Body of pancreas (tissue), 4 donors: ENCODE results near the gene CNTLN. TPM values are rescaled to one million over a fixed set of nuclear protein-coding genes. Genes with fewer than 3 reads are reported as not detected.

Source experiments
- ATAC-seq: fragments of 150-250 bp; one replicate; pipeline ENCODE4 v1.9.1; 2016
- DNase-seq, 4 donors: peaks; one replicate each; pipeline ENCODE4 v3.0.0-alpha.2; 2019
- H3K27ac ChIP-seq, 4 donors: fragments of 200-600 bp; sonication (generic); 1 replicate in 3 of 4; 2 replicates in 1 of 4; pipeline versions ENCODE4 v1.5.1 to v1.6.1; 2016 to 2019; ENCODE audit warnings: mild to moderate bottlenecking in 1 of 4, mixed read lengths in 1 of 4, moderate library complexity in 1 of 4
- H3K27me3 ChIP-seq, 2 donors: fragments of 200-600 bp; sonication (generic); one replicate each; pipeline ENCODE4 v1.6.0; 2016; ENCODE audit warnings: mild to moderate bottlenecking in 1 of 2
- H3K36me3 ChIP-seq, 2 donors: fragments of 200-600 bp; sonication (generic); replicated peaks in 1 of 2; 2 replicates each; pipeline ENCODE4 v1.5.1; 2016; ENCODE audit warnings: low read depth in 2 of 2; ENCODE audit not compliant: insufficient read depth in 1 of 2
- H3K4me1 ChIP-seq: fragments of 200-600 bp; sonication (generic); one replicate; pipeline ENCODE4 v1.6.0; 2016
- H3K4me3 ChIP-seq, 2 donors: fragments of 200-600 bp; sonication (generic); 1 replicate in 1 of 2; 2 replicates in 1 of 2; pipeline ENCODE4 v1.5.1; 2016 to 2019
- H3K9me3 ChIP-seq, 3 donors: fragments of 200-600 bp; sonication (generic); 1 replicate in 2 of 3; 2 replicates in 1 of 3; pipeline ENCODE4 v1.5.1; 2016
- CTCF ChIP-seq, 7 experiments: fragments of 450-650 bp in 4 of 7; fragments of 200-600 bp in 3 of 7; sonication (generic) in 3 of 7; IDR thresholded peaks; one replicate each; pipeline ENCODE4 v1.5.1; 2016 to 2019; ENCODE audit warnings: antibody characterized with exemption in 7 of 7
- POLR2A ChIP-seq, 3 donors: fragments of 450-650 bp; IDR thresholded peaks; one replicate each; pipeline ENCODE4 v1.6.1; 2016; ENCODE audit warnings: antibody characterized with exemption in 3 of 3, mild to moderate bottlenecking in 2 of 3
- WGBS, 2 donors: methylation state at CpG; one replicate each; pipeline ENCODE4 v1.1.5; 2017; 5-methylcytosine and 5-hydroxymethylcytosine counted together
- intact Hi-C: fragments of 100-400 bp; cut with DNase I; formaldehyde crosslinking; loops from one replicate; pipeline ENCODE4 v1.15.1; 2023
- total RNA-seq, 2 donors: library from RNA; depleted of rRNA; stranded (reverse); fragments of >200 nt; gene quantifications; one replicate each; pipeline ENCODE4 v1.1.0, GENCODE V29; 2016

The CNTLN gene
- total RNA-seq, 2 donors from 2014 or later: 7.3 to 11.2 TPM

GRCh38 chr9:17131494-17131893 is 3.3 kb upstream of the CNTLN start:
- no peaks in the 10 kb centered on the region for H3K27me3 ChIP-seq
- H3K4me1 ChIP-seq: peaks cover 11% of the 10 kb centered on the region
- H3K4me3 ChIP-seq: no peak overlapping the region
- no peaks in the 10 kb centered on the region for H3K36me3 ChIP-seq
- ATAC-seq (no peak), DNase-seq (no peak)
- H3K9me3 ChIP-seq: no peaks in the 10 kb centered on the region
- 48 to 66% methylated on average over 2 of the region's 2 CpGs for WGBS, 2 donors
- no peak for TF ChIP-seq CTCF (IDR thresholded peaks at IDR 0.05)
- no peak for TF ChIP-seq POLR2A (IDR thresholded peaks at IDR 0.05)
- intact Hi-C loops: no loop called here
- H3K27ac ChIP-seq: no peak overlapping the region

- TF ChIP-seq CTCF (IDR thresholded peaks at IDR 0.05): no peak
- TF ChIP-seq POLR2A (IDR thresholded peaks at IDR 0.05): no peak
- H3K9me3 ChIP-seq: no peaks in the 10 kb centered on the region
- whole genome bisulfite sequencing, 2 donors: 0 to 1% methylated on average over 13 to 33 of the region's 44 CpGs
Measured at GRCh38 chr9:17135295-17136160, 688 bp downstream of the CNTLN start.

GRCh38 chr9:17137566-17137965 is 2.7 kb downstream of the CNTLN start:
- intact Hi-C loops: no loop called here
- no peak overlapping the region for H3K27ac ChIP-seq
- DNase-seq: no peak
- no peaks in the 10 kb centered on the region for H3K36me3 ChIP-seq
- no peak for TF ChIP-seq CTCF (IDR thresholded peaks at IDR 0.05)
- TF ChIP-seq POLR2A (IDR thresholded peaks at IDR 0.05): no peak
- no peak for ATAC-seq
- H3K9me3 ChIP-seq: no peaks in the 10 kb centered on the region
- peaks cover 11% of the 10 kb centered on the region for H3K4me1 ChIP-seq
- H3K4me3 ChIP-seq: no peak overlapping the region
- no peaks in the 10 kb centered on the region for H3K27me3 ChIP-seq

More at GRCh38 chr9:17135295-17136160, 688 bp downstream of the CNTLN start:
- ATAC-seq (peak; percentile 51), DNase-seq (peak; percentile 27 to 47 (median 42))
- Histone ChIP-seq H3K4me3 (peak overlapping the region; percentile 73 to 85), H3K4me1 (peaks cover 11% of the 10 kb centered on the region), H3K36me3 (no peaks in the 10 kb centered on the region), H3K27ac (peak overlapping the region; percentile 21 to 73 (median 60)), H3K27me3 (no peaks in the 10 kb centered on the region)
- intact Hi-C loops: no loop called here

- TF ChIP-seq POLR2A (IDR thresholded peaks at IDR 0.05): no peak
- TF ChIP-seq CTCF (IDR thresholded peaks at IDR 0.05): no peak
- 88 to 90% methylated on average over 1 of the region's 1 CpG for WGBS, 2 donors
- no peak overlapping the region for H3K4me3 ChIP-seq
- no peaks in the 10 kb centered on the region for H3K36me3 ChIP-seq
- H3K27me3 ChIP-seq: no peaks in the 10 kb centered on the region
- peaks cover 11% of the 10 kb centered on the region for H3K4me1 ChIP-seq
- no peak overlapping the region for H3K27ac ChIP-seq
- H3K9me3 ChIP-seq: no peaks in the 10 kb centered on the region
- intact Hi-C loops: no loop called here
- DNase-seq: no peak
- no peak for ATAC-seq
Measured at GRCh38 chr9:17138503-17138902, 3.7 kb downstream of the CNTLN start.

- no peak overlapping the region for H3K4me3 ChIP-seq
- ATAC-seq: no peak
- intact Hi-C loops: no loop called here
- no peaks in the 10 kb centered on the region for H3K27me3 ChIP-seq
- H3K36me3 ChIP-seq: no peaks in the 10 kb centered on the region
- TF ChIP-seq POLR2A (IDR thresholded peaks at IDR 0.05) (no peak), CTCF (IDR thresholded peaks at IDR 0.05) (no peak)
- DNase-seq: no peak
- 91 to 92% methylated on average over 5 of the region's 5 CpGs for WGBS, 2 donors
- no peak overlapping the region for H3K27ac ChIP-seq
- peaks cover 6% of the 10 kb centered on the region for H3K4me1 ChIP-seq
- no peaks in the 10 kb centered on the region for H3K9me3 ChIP-seq
Measured at GRCh38 chr9:17140418-17140817, 5.6 kb downstream of the CNTLN start.
